ENCODE results near the gene TMEFF2. TPM values are rescaled to one million over a fixed set of nuclear protein-coding genes. Genes with fewer than 3 reads are reported as not detected.
A peak's percentile ranks its signal among the peaks of the same experiment; 100 is the strongest.

TMEFF2 gene
- total and polyA plus RNA-seq, 2 experiments from 2014 or later, result 0.15 to 1.3 TPM

DNA sequence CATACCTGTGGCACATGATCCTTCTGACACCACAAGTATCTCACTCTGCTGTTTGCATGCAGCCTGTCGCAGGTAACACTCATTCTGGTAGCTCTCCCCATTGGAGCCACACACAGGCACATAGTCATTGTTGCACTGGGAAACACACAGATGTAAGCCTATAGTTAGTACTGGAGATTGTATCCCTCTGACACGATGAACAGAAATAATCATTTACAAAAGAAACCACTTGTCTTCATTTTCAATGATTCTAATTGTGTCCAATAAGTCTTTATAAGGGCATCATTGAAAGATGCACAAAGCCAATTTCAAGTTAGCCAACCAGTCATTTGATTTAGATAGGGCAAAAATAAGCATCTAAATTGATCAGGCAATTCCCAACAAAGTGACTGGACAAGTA lies 10.4 kb downstream of the TMEFF2 start:
- Histone ChIP-seq H3K36me3 (no peaks in the 10 kb centered on the region), H3K27me3 (peaks cover 10% of the 10 kb centered on the region), H3K27ac (no peak overlapping the region), H3K4me3 (no peak overlapping the region), H3K4me1 (ENCODE audit: low read depth) (no peaks in the 10 kb centered on the region), H3K9me3 (ENCODE audit: low read depth) (no peaks in the 10 kb centered on the region)
- no peak for DNase-seq (ENCODE audit: low read depth in 1 of 2, low spot score in 1 of 2)
- TF ChIP-seq, protein P1, sequence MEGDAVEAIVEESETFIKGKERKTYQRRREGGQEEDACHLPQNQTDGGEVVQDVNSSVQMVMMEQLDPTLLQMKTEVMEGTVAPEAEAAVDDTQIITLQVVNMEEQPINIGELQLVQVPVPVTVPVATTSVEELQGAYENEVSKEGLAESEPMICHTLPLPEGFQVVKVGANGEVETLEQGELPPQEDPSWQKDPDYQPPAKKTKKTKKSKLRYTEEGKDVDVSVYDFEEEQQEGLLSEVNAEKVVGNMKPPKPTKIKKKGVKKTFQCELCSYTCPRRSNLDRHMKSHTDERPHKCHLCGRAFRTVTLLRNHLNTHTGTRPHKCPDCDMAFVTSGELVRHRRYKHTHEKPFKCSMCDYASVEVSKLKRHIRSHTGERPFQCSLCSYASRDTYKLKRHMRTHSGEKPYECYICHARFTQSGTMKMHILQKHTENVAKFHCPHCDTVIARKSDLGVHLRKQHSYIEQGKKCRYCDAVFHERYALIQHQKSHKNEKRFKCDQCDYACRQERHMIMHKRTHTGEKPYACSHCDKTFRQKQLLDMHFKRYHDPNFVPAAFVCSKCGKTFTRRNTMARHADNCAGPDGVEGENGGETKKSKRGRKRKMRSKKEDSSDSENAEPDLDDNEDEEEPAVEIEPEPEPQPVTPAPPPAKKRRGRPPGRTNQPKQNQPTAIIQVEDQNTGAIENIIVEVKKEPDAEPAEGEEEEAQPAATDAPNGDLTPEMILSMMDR (IDR thresholded peaks at IDR 0.05; ENCODE audit: low read depth, low read length), result no peak

DNA sequence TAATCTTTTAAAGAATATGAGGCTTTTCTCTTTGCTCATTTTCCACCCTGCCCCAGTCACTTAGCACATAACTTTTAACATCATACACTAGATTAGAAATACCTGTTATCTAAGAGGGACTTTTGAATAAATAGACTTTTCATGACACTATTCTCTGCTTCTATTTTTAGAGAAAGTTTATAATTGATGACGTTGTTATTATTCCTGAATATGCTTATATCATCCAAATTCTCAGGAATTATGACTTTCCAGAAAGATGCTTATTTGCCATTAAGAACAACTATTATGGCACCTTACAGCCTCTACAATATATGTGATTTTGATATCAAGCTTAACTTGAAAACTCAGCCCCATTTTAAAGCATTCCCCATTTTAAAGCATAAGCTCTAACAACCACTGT lies 11.4 kb downstream of the TMEFF2 start:
- Histone ChIP-seq H3K36me3 (no peaks in the 10 kb centered on the region), H3K4me3 (no peak overlapping the region), H3K27me3 (peaks cover 8% of the 10 kb centered on the region), H3K27ac (no peak overlapping the region), H3K4me1 (ENCODE audit: low read depth) (no peaks in the 10 kb centered on the region), H3K9me3 (ENCODE audit: low read depth) (no peaks in the 10 kb centered on the region)
- DNase-seq (ENCODE audit: low read depth in 1 of 2, low spot score in 1 of 2), result no peak
- TF ChIP-seq, protein P1 (IDR thresholded peaks at IDR 0.05; ENCODE audit: low read depth, low read length), result no peak

DNA sequence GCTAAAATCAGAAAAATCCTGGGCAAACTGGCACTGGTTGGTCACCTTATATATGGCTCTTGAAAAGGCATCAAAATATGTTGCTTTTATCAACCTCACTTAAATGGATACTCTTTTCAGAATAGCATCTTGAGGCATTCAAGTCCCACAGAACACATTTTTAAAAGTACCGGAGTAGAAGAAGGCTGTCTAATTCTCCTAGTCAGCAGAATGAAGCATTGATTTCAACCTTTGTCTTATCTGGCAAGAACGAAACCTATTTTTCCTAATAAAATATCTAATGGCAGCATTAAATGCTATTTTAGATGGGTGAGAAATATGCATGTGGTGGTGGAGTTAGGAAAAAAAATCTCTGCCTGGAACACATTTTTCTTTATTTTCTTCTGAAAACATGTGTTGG lies 27.8 kb downstream of the TMEFF2 start:
- Histone ChIP-seq H3K27me3 (peaks cover 2% of the 10 kb centered on the region), H3K36me3 (no peaks in the 10 kb centered on the region), H3K9me3 (ENCODE audit: low read depth) (no peaks in the 10 kb centered on the region), H3K4me1 (ENCODE audit: low read depth) (peaks cover 1% of the 10 kb centered on the region), H3K27ac (no peak overlapping the region), H3K4me3 (no peak overlapping the region)
- no peak for DNase-seq (ENCODE audit: low read depth in 1 of 2, low spot score in 1 of 2)
- TF ChIP-seq, protein P1 (IDR thresholded peaks at IDR 0.05; ENCODE audit: low read depth, low read length), result no peak

GRCh38 chr2:192165842-192166241 lies 28.9 kb downstream of the TMEFF2 start:
- TF ChIP-seq, protein P1 (IDR thresholded peaks at IDR 0.05; ENCODE audit: low read depth, low read length), result no peak
- no peaks in the 10 kb centered on the region for H3K36me3 ChIP-seq
- no peak overlapping the region for H3K4me3 ChIP-seq
- DNase-seq (ENCODE audit: low read depth in 1 of 2, low spot score in 1 of 2), result no peak
- no peaks in the 10 kb centered on the region for H3K9me3 ChIP-seq (ENCODE audit: low read depth)
- peaks cover 3% of the 10 kb centered on the region for H3K4me1 ChIP-seq (ENCODE audit: low read depth)
- no peak overlapping the region for H3K27ac ChIP-seq
- no peaks in the 10 kb centered on the region for H3K27me3 ChIP-seq

GRCh38 chr2:192162392-192163042 lies 32.2 kb downstream of the TMEFF2 start:
- Histone ChIP-seq H3K4me1 (ENCODE audit: low read depth) (peaks cover 3% of the 10 kb centered on the region), H3K27ac (no peak overlapping the region), H3K4me3 (no peak overlapping the region), H3K9me3 (ENCODE audit: low read depth) (no peaks in the 10 kb centered on the region), H3K27me3 (no peaks in the 10 kb centered on the region), H3K36me3 (no peaks in the 10 kb centered on the region)
- TF ChIP-seq, protein P1 (IDR thresholded peaks at IDR 0.05; ENCODE audit: low read depth, low read length), result peak; percentile 93
- DNase-seq (ENCODE audit: low read depth in 1 of 2, low spot score in 1 of 2), result peak; percentile 80 to 89

Measured in cardiac muscle cell (in vitro differentiated cells and primary cell).